Measurements from ENCODE around the gene HDAC11. TPM values are rescaled to one million over a fixed set of nuclear protein-coding genes. Genes with fewer than 3 reads are reported as not detected.
"Not testable (repeated sequence)": the region's sequence is repeated elsewhere in the genome, so short reads cannot be mapped to it uniquely, and the experiment has no call there.

Gene HDAC11
- polyA plus RNA-seq, 2 of the 4 experiments (the other 2 are of a cell fraction) = 5.6 to 8.4 TPM

GRCh38 chr3:13519006-13519791 lies 39.1 kb downstream of the HDAC11 start (continued):
- no peak for TF ChIP-seq USF2 (IDR thresholded peaks at IDR 0.05)
- TF ChIP-seq EP300 (IDR thresholded peaks at IDR 0.05) = no peak
- TF ChIP-seq POLR2AphosphoS2 (conservative IDR thresholded peaks at IDR 0.05; ENCODE audit: low read length) = no peak
- TF ChIP-seq CHD2 (IDR thresholded peaks at IDR 0.05; ENCODE audit: low read length, partially characterized antibody) = no peak

GRCh38 chr3:13520326-13520880 lies 40.3 kb downstream of the HDAC11 start:
- Histone ChIP-seq H3K27ac (no peak overlapping the region), H3K4me1 (no peaks in the 10 kb centered on the region), H3K4me3 (no peak overlapping the region), H3K9me3 (no peaks in the 10 kb centered on the region), H3K4me2 (no peak overlapping the region)
- DNase-seq (ENCODE audit: low read depth in 1 of 2, low spot score in 1 of 2) (no peak), FAIRE-seq (no peak), ATAC-seq (no peak)
- ChIA-PET CTCF (interaction anchor here (1.4 to 4.2 kb wide), 2 partner anchors 25 to 128 kb away, joined by 3 to 19 read pairs; no protein-coding TSS in a partner anchor), POLR2A (no interaction called here)
- 74% methylated on average over 8 of the region's 9 CpGs for WGBS (ENCODE audit: missing lambda C conversion rate)
- TF ChIP-seq FOXS1 (CRISPR knock-in tag; IDR thresholded peaks at IDR 0.05) = no peak

- ChIA-PET POLR2A (no interaction called here), CTCF (interaction anchor here (0.6 to 4.2 kb wide), 4 partner anchors 18 to 127 kb away, joined by 3 to 19 read pairs (median 6); no protein-coding TSS in a partner anchor)
- DNase-seq (ENCODE audit: low read depth in 1 of 2, low spot score in 1 of 2) (no peak), ATAC-seq (no peak), FAIRE-seq (no peak)
- 49% methylated on average over 6 of the region's 6 CpGs for WGBS (ENCODE audit: missing lambda C conversion rate)
- H3K4me2 ChIP-seq = no peak overlapping the region
- no peak overlapping the region for H3K27ac ChIP-seq
- H3K9me3 ChIP-seq = no peaks in the 10 kb centered on the region
- H3K4me1 ChIP-seq = no peaks in the 10 kb centered on the region
- no peak overlapping the region for H3K4me3 ChIP-seq
- TF ChIP-seq JUNB (IDR thresholded peaks at IDR 0.05) (no peak), NFE2L2 (conservative IDR thresholded peaks at IDR 0.05; ENCODE audit: low read length) (no peak)
These were observed 41.2 kb downstream of the HDAC11 start for GRCh38 chr3:13521309-13521708.

- CTCF ChIA-PET = interaction anchor here (0.6 to 4.2 kb wide), 5 partner anchors 17 to 126 kb away, joined by 3 to 19 read pairs (median 5); no protein-coding TSS in a partner anchor
- FAIRE-seq; H3K9me3 ChIP-seq; H3K4me1 ChIP-seq; ATAC-seq; H3K27ac ChIP-seq; H3K4me3 ChIP-seq; H3K4me2 ChIP-seq; POLR2A ChIA-PET; DNase-seq (ENCODE audit: low read depth in 1 of 2, low spot score in 1 of 2): not testable (repeated sequence)
- 92% methylated on average over 2 of the region's 2 CpGs for WGBS (ENCODE audit: missing lambda C conversion rate)
These were observed 41.6 kb downstream of the HDAC11 start for GRCh38 chr3:13521749-13522148.

GRCh38 chr3:13522236-13522635 lies 42.1 kb downstream of the HDAC11 start:
- FAIRE-seq = no peak
- no peak overlapping the region for H3K4me3 ChIP-seq
- no peaks in the 10 kb centered on the region for H3K4me1 ChIP-seq
- ChIA-PET CTCF (interaction anchor here (1.3 to 4.2 kb wide), 4 partner anchors 17 to 126 kb away, joined by 5 to 19 read pairs (median 6); no protein-coding TSS in a partner anchor), POLR2A (no interaction called here)
- DNase-seq (ENCODE audit: low read depth in 1 of 2, low spot score in 1 of 2) = no peak
- H3K4me2 ChIP-seq = no peak overlapping the region
- 80% methylated on average over 5 of the region's 5 CpGs for WGBS (ENCODE audit: missing lambda C conversion rate)
- no peak for ATAC-seq
- no peak overlapping the region for H3K27ac ChIP-seq
- TF ChIP-seq TFCP2L1 (CRISPR knock-in tag; IDR thresholded peaks at IDR 0.05) = no peak
- TF ChIP-seq ZC3H11A (IDR thresholded peaks at IDR 0.05) = no peak
- no peak for TF ChIP-seq ESRRA (IDR thresholded peaks at IDR 0.05; ENCODE audit: borderline replicate concordance, low read length)
- no peak for TF ChIP-seq CBX2 (IDR thresholded peaks at IDR 0.05; ENCODE audit: borderline replicate concordance, low read depth)
- TF ChIP-seq HMGXB4 (CRISPR knock-in tag; IDR thresholded peaks at IDR 0.05; ENCODE audit: borderline replicate concordance) = no peak
- TF ChIP-seq PBX3 (IDR thresholded peaks at IDR 0.05) = no peak
- TF ChIP-seq TP53 (CRISPR knock-in tag; IDR thresholded peaks at IDR 0.05) = no peak
- TF ChIP-seq MAZ (IDR thresholded peaks at IDR 0.05; ENCODE audit: borderline replicate concordance, low read depth, low read length) = no peak
- no peak for TF ChIP-seq EP300 (IDR thresholded peaks at IDR 0.05)
- TF ChIP-seq MAX (IDR thresholded peaks at IDR 0.05) = no peak
- TF ChIP-seq CHD4 (IDR thresholded peaks at IDR 0.05; ENCODE audit: borderline replicate concordance) = no peak
- no peak for TF ChIP-seq USF2 (IDR thresholded peaks at IDR 0.05)
- no peak for TF ChIP-seq BHLHE40 (IDR thresholded peaks at IDR 0.05; ENCODE audit: low read depth, low read length)
- no peak for TF ChIP-seq E2F6 (IDR thresholded peaks at IDR 0.05; ENCODE audit: borderline replicate concordance, low read depth)
- TF ChIP-seq RCOR1 (IDR thresholded peaks at IDR 0.05; ENCODE audit: low read depth, low read length) = no peak
- TF ChIP-seq ZSCAN20 (CRISPR knock-in tag; IDR thresholded peaks at IDR 0.05) = no peak
- no peaks in the 10 kb centered on the region for H3K9me3 ChIP-seq

All from A549 (cell line).